K562 (cell line): ENCODE results near the gene SLC22A7. TPM values are rescaled to one million over a fixed set of nuclear protein-coding genes. Genes with fewer than 3 reads are reported as not detected.

ENCODE experiments used
- ATAC-seq: fragments of 200-7000 bp; cut with Tn5 transposase; 3 replicates; pipeline ENCODE4 v1.9.1; 2020; ENCODE audit warnings: moderate library complexity
- BruUV-seq: library from RNA; stranded (reverse); fragments of 400-500 nt; replicated peaks from 2 replicates; lab custom pipeline; 2021; lab: Mats Ljungman, UMichigan
- CTCF ChIA-PET: fragments of 300-600 bp; formaldehyde crosslinking; extraction: SDS; loops from one replicate; lab custom pipeline; 2021; ENCODE audit warnings: low intra/inter-chr PET ratio; lab: Yijun Ruan, JAX
- POLR2A ChIA-PET: fragments of 300-600, 350-650 bp; sonication (Branson Sonifier 250); formaldehyde crosslinking; extraction: SDS; loops from one replicate; lab custom pipeline; 2021; ENCODE audit warnings: antibody characterized with exemption, inconsistent platforms; lab: Yijun Ruan, JAX
- DNase-seq, 4 experiments: peaks; one replicate each; pipeline versions ENCODE4 v3.0.0 to v3.0.0-alpha.2; 2011 to 2018; ENCODE audit warnings: low spot score in 3 of 4, mixed read lengths in 3 of 4; ENCODE audit errors: extremely low read depth in 1 of 4
- FAIRE-seq: peaks from 2 replicates; lab custom pipeline; 2011; peaks lifted over from hg19 to GRCh38; lab: Jason Lieb, UNC
- H2AFZ ChIP-seq: 2 replicates; pipeline ENCODE4 v1.6.0; 2011; ENCODE audit warnings: low read depth, low read length, control low read depth, inconsistent platforms
- H3K27ac ChIP-seq: fragments of 200-600 bp; 3 replicates; pipeline ENCODE4 v1.8.0; 2011; ENCODE audit warnings: low read depth, mild to moderate bottlenecking, control low read depth, inconsistent platforms, low read length, moderate library complexity, mixed read lengths; ENCODE audit errors: extremely low read depth
- H3K27me3 ChIP-seq, 2 experiments: fragments of 300-600 bp in 1 of 2; 2 replicates in 1 of 2; 3 replicates in 1 of 2; pipeline versions ENCODE4 v1.6.0 to v1.8.0; 2011; ENCODE audit warnings: inconsistent platforms in 2 of 2, low read length in 2 of 2, mild to moderate bottlenecking in 1 of 2, mixed read lengths in 1 of 2, moderate library complexity in 1 of 2; ENCODE audit not compliant: control insufficient read depth in 2 of 2, insufficient read depth in 2 of 2
- H3K36me3 ChIP-seq: fragments of 300-600 bp; 3 replicates; pipeline ENCODE4 v1.8.0; 2011; ENCODE audit warnings: mild to moderate bottlenecking, low read length, inconsistent platforms; ENCODE audit not compliant: control insufficient read depth, insufficient read depth
- H3K4me1 ChIP-seq, 2 experiments: fragments of 200-600 bp in 1 of 2; replicated peaks in 1 of 2; 2 replicates in 1 of 2; 3 replicates in 1 of 2; pipeline versions ENCODE4 v1.5.1 to v1.8.0; 2011; ENCODE audit warnings: inconsistent platforms in 2 of 2, low read length in 2 of 2, mild to moderate bottlenecking in 1 of 2, mixed read lengths in 1 of 2, moderate library complexity in 1 of 2; ENCODE audit not compliant: control insufficient read depth in 2 of 2, insufficient read depth in 2 of 2
- H3K4me2 ChIP-seq: 2 replicates; pipeline ENCODE4 v1.6.1; 2011; ENCODE audit warnings: low read length, control low read depth, inconsistent platforms, mixed read lengths; ENCODE audit not compliant: insufficient read depth
- H3K4me3 ChIP-seq: fragments of 200-600 bp; sonication (generic), shearing (Covaris generic); 2 replicates; pipeline ENCODE4 v1.5.1; 2016; ENCODE audit warnings: control low read depth, inconsistent platforms
- H3K79me2 ChIP-seq: fragments of 200-600 bp; 3 replicates; pipeline ENCODE4 v1.8.0; 2011; ENCODE audit warnings: low read length, inconsistent platforms; ENCODE audit not compliant: control insufficient read depth, insufficient read depth
- H3K9ac ChIP-seq, 2 experiments: 2 replicates each; pipeline versions ENCODE4 v1.6.0 to v1.6.1; 2011; ENCODE audit warnings: low read depth in 2 of 2, low read length in 2 of 2, control low read depth in 1 of 2, inconsistent platforms in 1 of 2, mild to moderate bottlenecking in 1 of 2, mixed read lengths in 1 of 2; ENCODE audit not compliant: insufficient read depth in 1 of 2
- H3K9me1 ChIP-seq: one replicate; pipeline ENCODE4 v1.6.0; 2011; ENCODE audit warnings: inconsistent platforms, mild to moderate bottlenecking, low read length, moderate library complexity; ENCODE audit not compliant: control insufficient read depth, insufficient read depth
- H3K9me3 ChIP-seq: replicated peaks from 2 replicates; pipeline ENCODE4 v1.5.1; 2011; ENCODE audit warnings: low read depth, low read length, inconsistent platforms; ENCODE audit not compliant: control insufficient read depth, insufficient read depth
- H4K20me1 ChIP-seq: replicated peaks from 2 replicates; pipeline ENCODE4 v1.6.1; 2011; ENCODE audit warnings: low read length, inconsistent platforms, mixed read lengths; ENCODE audit not compliant: control insufficient read depth, insufficient read depth
- HDAC8 ChIP-seq: fragments of 450-650 bp; IDR thresholded peaks from 2 replicates; pipeline ENCODE4 v1.6.1; 2016; ENCODE audit warnings: mild to moderate bottlenecking, missing genetic modification characterization, moderate library complexity, missing compliant biosample characterization
- HMGN3 ChIP-seq: IDR thresholded peaks from 2 replicates; pipeline ENCODE4 v1.6.1; 2011; ENCODE audit warnings: borderline replicate concordance, low read depth, mild to moderate bottlenecking, mixed read lengths, low read length; ENCODE audit not compliant: insufficient read length; ENCODE audit errors: extremely low read depth
- NCOA2 ChIP-seq, 2 experiments: fragments of 450-650 bp; IDR thresholded peaks; 2 replicates each; pipeline ENCODE4 v1.6.1; 2018; ENCODE audit warnings: mild to moderate bottlenecking in 2 of 2, moderate library complexity in 1 of 2; ENCODE audit not compliant: partially characterized antibody in 2 of 2
- NFE2 ChIP-seq: IDR thresholded peaks from 2 replicates; pipeline ENCODE4 v1.6.1; 2014; ENCODE audit warnings: antibody characterized with exemption, low read depth
- PHF8 ChIP-seq: fragments of 200-600 bp; sonication (generic); IDR thresholded peaks from 2 replicates; pipeline ENCODE4 v1.6.1; 2012; ENCODE audit warnings: mixed run types, mild to moderate bottlenecking, inconsistent platforms, low read length, moderate library complexity, borderline replicate concordance
- ZNF174 ChIP-seq: fragments of 250-450 bp; sonication (Bioruptor Pico); IDR thresholded peaks from 2 replicates; pipeline ENCODE4 v1.4.0; 2020; ENCODE audit warnings: mild to moderate bottlenecking
- ZNF316 ChIP-seq: fragments of 450-650 bp; IDR thresholded peaks from 2 replicates; pipeline ENCODE4 v1.6.1; 2016
- ZNF695 ChIP-seq: fragments of 450-650 bp; formaldehyde crosslinking; IDR thresholded peaks from 2 replicates; pipeline ENCODE4 v1.4.0; 2020; ENCODE audit warnings: mild to moderate bottlenecking, moderate library complexity
- WGBS: fragments of 100-300 bp; shearing (Covaris generic); methylation state at CpG from one replicate; pipeline ENCODE4 v1.1.6; 2016; ENCODE audit warnings: low coverage, mixed read lengths; ENCODE audit not compliant: insufficient coverage; ENCODE audit errors: missing lambda C conversion rate; 5-methylcytosine and 5-hydroxymethylcytosine counted together
- in situ Hi-C: fragments of 300-500 bp; cut with MboI; formaldehyde crosslinking; loops from 4 replicates; pipeline ENCODE4 v1.15.0; 2018; ENCODE audit warnings: inconsistent platforms, mixed read lengths
- intact Hi-C: fragments of 100-400 bp; cut with micrococcal nuclease; formaldehyde crosslinking; loops from 2 replicates; pipeline ENCODE4 v1.14.2; 2022
- polyA plus RNA-seq, 8 experiments: library from polyadenylated mRNA; depleted of rRNA in 4 of 8; stranded (reverse) in 5 of 8; unstranded in 3 of 8; fragments of >200 nt; fragmentation: Nextera tagmentation in 2 of 8; fragmentation: Illumina TruSeq in 1 of 8; extraction: Ambion mirVana in 2 of 8; extraction: Trizol in 1 of 8; gene quantifications; 2 replicates each; pipeline versions ENCODE4 v1.2.1 to v1.2.3, GENCODE V29; 2011 to 2014; ENCODE audit warnings: inconsistent platforms in 1 of 8, missing spikeins in 1 of 8
- total RNA-seq, 7 experiments: library from RNA; depleted of rRNA in 6 of 7; stranded (reverse); fragments of >200 nt in 6 of 7; fragmentation: Illumina TruSeq in 2 of 7; extraction: Trizol in 2 of 7; gene quantifications; 2 replicates each; pipeline versions ENCODE4 v1.2.1 to v1.2.3, GENCODE V29; 2011 to 2021; ENCODE audit warnings: low replicate concordance in 1 of 7
- TF ChIP-seq, protein P1 (sequence below): fragments of 250-450 bp; sonication (Bioruptor Pico); IDR thresholded peaks from 2 replicates; pipeline ENCODE4 v1.8.0; 2021; ENCODE audit warnings: borderline replicate concordance, mild to moderate bottlenecking, moderate library complexity; ENCODE audit not compliant: poor library complexity, severe bottlenecking
- TF ChIP-seq, protein P2 (sequence below), 2 experiments: fragments of 450-650 bp; formaldehyde crosslinking in 1 of 2; IDR thresholded peaks; 2 replicates each; pipeline versions ENCODE4 v1.4.0 to v1.6.1; 2014 to 2020; ENCODE audit warnings: mild to moderate bottlenecking in 2 of 2, borderline replicate concordance in 1 of 2, low read depth in 1 of 2
- TF ChIP-seq, protein P3 (sequence below): sonication (generic); formaldehyde crosslinking; IDR thresholded peaks from 2 replicates; pipeline ENCODE4 v1.8.1; 2023; ENCODE audit warnings: mild to moderate bottlenecking, missing genetic modification reagents, moderate library complexity

The SLC22A7 gene
- total and polyA plus RNA-seq, 9 of the 15 experiments (the other 6 are each of a cell fraction or from before 2014, with no cell fraction given) = not detected

DNA sequence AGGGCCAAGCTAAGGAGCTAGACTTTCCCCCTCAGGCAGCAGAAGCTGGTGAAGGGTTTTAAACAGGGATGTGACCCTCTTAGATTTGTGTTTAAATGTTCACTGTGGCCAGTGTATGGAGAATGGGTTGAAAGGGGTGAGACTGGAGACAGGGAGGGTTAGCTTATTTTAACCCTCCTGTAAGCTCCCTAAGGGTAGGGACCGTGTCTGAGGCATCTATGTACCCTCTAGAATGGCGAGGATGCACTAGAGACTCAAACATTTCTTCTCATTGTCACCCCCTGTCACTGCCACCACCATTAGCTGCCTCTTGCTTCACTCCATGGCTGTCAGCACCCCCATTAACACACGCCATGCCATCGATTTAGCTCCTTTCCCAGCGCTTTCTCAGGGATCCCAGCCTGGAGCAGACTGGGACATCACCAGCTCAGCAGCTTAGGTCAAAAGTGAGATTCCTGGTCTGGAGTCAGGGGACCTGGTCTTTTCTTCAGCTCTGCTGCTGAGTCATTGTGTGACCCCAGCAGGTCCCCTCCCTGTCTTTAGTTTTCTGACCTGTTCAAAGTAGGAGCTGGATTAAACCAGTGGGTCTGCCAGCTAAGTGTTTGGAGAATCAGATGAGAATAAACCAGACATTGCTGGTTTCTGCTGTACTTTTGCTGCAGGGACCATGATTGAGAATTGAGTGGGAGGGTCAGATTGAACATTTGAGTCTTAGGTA lies 1.1 kb upstream of the SLC22A7 start:
- no peak overlapping the region for H3K4me3 ChIP-seq
- in situ Hi-C loops = no loop called here
- CTCF ChIA-PET = no interaction called here
- TF ChIP-seq ZNF695 (CRISPR knock-in tag) (no peak), NFE2 (peak; percentile 69), ZNF316 (0 out of 2 replicates have a peak, but pooled peaks have one; percentile 17), HMGN3 (no peak), HDAC8 (tag) (no peak), ZNF174 (CRISPR knock-in tag) (no peak), NCOA2 (IDR thresholded peaks at IDR 0.05; ENCODE audit: partially characterized antibody in 2 of 2) (no peak), PHF8 (no peak)
- TF ChIP-seq, protein P1, sequence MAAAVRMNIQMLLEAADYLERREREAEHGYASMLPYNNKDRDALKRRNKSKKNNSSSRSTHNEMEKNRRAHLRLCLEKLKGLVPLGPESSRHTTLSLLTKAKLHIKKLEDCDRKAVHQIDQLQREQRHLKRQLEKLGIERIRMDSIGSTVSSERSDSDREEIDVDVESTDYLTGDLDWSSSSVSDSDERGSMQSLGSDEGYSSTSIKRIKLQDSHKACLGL = no peak
- TF ChIP-seq, protein P2, sequence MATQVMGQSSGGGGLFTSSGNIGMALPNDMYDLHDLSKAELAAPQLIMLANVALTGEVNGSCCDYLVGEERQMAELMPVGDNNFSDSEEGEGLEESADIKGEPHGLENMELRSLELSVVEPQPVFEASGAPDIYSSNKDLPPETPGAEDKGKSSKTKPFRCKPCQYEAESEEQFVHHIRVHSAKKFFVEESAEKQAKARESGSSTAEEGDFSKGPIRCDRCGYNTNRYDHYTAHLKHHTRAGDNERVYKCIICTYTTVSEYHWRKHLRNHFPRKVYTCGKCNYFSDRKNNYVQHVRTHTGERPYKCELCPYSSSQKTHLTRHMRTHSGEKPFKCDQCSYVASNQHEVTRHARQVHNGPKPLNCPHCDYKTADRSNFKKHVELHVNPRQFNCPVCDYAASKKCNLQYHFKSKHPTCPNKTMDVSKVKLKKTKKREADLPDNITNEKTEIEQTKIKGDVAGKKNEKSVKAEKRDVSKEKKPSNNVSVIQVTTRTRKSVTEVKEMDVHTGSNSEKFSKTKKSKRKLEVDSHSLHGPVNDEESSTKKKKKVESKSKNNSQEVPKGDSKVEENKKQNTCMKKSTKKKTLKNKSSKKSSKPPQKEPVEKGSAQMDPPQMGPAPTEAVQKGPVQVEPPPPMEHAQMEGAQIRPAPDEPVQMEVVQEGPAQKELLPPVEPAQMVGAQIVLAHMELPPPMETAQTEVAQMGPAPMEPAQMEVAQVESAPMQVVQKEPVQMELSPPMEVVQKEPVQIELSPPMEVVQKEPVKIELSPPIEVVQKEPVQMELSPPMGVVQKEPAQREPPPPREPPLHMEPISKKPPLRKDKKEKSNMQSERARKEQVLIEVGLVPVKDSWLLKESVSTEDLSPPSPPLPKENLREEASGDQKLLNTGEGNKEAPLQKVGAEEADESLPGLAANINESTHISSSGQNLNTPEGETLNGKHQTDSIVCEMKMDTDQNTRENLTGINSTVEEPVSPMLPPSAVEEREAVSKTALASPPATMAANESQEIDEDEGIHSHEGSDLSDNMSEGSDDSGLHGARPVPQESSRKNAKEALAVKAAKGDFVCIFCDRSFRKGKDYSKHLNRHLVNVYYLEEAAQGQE (IDR thresholded peaks at IDR 0.05; ENCODE audit: borderline replicate concordance) = peak; percentile 64; the same call in 1 of the 2 replicates
- TF ChIP-seq, protein P2 (CRISPR knock-in tag; IDR thresholded peaks at IDR 0.05; ENCODE audit: low read depth) = no peak
- TF ChIP-seq, protein P3, sequence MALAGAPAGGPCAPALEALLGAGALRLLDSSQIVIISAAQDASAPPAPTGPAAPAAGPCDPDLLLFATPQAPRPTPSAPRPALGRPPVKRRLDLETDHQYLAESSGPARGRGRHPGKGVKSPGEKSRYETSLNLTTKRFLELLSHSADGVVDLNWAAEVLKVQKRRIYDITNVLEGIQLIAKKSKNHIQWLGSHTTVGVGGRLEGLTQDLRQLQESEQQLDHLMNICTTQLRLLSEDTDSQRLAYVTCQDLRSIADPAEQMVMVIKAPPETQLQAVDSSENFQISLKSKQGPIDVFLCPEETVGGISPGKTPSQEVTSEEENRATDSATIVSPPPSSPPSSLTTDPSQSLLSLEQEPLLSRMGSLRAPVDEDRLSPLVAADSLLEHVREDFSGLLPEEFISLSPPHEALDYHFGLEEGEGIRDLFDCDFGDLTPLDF (CRISPR knock-in tag) = no peak

More for the DNA sequence above, 1.1 kb upstream of the SLC22A7 start:
- POLR2A ChIA-PET = interaction anchor here (0.5 to 1.7 kb wide), 13 partner anchors 8 to 221 kb away, joined by 3 to 6 read pairs (median 3); no protein-coding TSS in a partner anchor
- no peak for DNase-seq
- no peak for FAIRE-seq
- Histone ChIP-seq H3K9ac (no peak overlapping the region), H4K20me1 (0 out of 2 replicates have a peak, but pooled peaks cover 5% of the 10 kb centered on the region), H3K4me1 (peaks cover 0 to 3% of the 10 kb centered on the region in 2 experiments; a peak in 3 of 5 replicates), H2AFZ (no peak overlapping the region), H3K27ac (no peak overlapping the region), H3K36me3 (no peaks in the 10 kb centered on the region), H3K79me2 (no peaks in the 10 kb centered on the region), H3K9me1 (peaks cover 2% of the 10 kb centered on the region), H3K9me3 (no peaks in the 10 kb centered on the region), H3K4me2 (no peak overlapping the region), H3K27me3 (peaks cover 34 to 54% of the 10 kb centered on the region in 2 experiments; a peak in 4 of 5 replicates)
- no TSS peak for BruUV-seq
- under 1% methylated on average over 5 of the region's 5 CpGs for WGBS
- intact Hi-C loops = no loop called here
- peak; percentile 22; the same call in 1 of the 3 replicates for ATAC-seq
